Chondrocyte (in vitro differentiated cells): ENCODE results near the gene CCR5AS. TPM values are rescaled to one million over a fixed set of nuclear protein-coding genes. Genes with fewer than 3 reads are reported as not detected.

Experiments used
- DNase-seq: peaks from one replicate; pipeline ENCODE4 v3.0.0; 2021; ENCODE audit warnings: mixed read lengths, low spot score
- H3K27ac Mint-ChIP-seq: one replicate; pipeline ENCODE4 v1.8.0; 2021; ENCODE audit warnings: mild to moderate bottlenecking, moderate library complexity, mixed read lengths; ENCODE audit not compliant: unreplicated experiment
- H3K27me3 Mint-ChIP-seq: 2 replicates; pipeline ENCODE4 v1.8.0; 2021; ENCODE audit warnings: low read depth, mixed read lengths
- H3K36me3 Mint-ChIP-seq: 2 replicates; pipeline ENCODE4 v1.8.0; 2021; ENCODE audit warnings: low read depth, mixed read lengths
- H3K4me1 Mint-ChIP-seq: 2 replicates; pipeline ENCODE4 v1.8.0; 2021; ENCODE audit warnings: low read depth, mild to moderate bottlenecking, mixed read lengths
- H3K4me3 Mint-ChIP-seq: one replicate; pipeline ENCODE4 v1.8.0; 2021; ENCODE audit warnings: mild to moderate bottlenecking, moderate library complexity, mixed read lengths; ENCODE audit not compliant: unreplicated experiment
- H3K9me3 Mint-ChIP-seq: 2 replicates; pipeline ENCODE4 v1.8.0; 2021; ENCODE audit warnings: low read depth, mixed read lengths
- CTCF ChIP-seq: fragments of 200-600 bp; sonication (generic); IDR thresholded peaks from 2 replicates; pipeline ENCODE4 v1.5.0; 2021; ENCODE audit warnings: antibody characterized with exemption, mild to moderate bottlenecking, moderate library complexity
- total RNA-seq: library from RNA; stranded (reverse); gene quantifications from 3 replicates; pipeline ENCODE4 v1.2.1, GENCODE V29; 2021

CCR5AS gene

GRCh38 chr3:46321461-46322104 is 85.3 kb downstream of the CCR5AS start:
- H3K36me3 Mint-ChIP-seq = no peaks in the 10 kb centered on the region
- no peaks in the 10 kb centered on the region for H3K4me1 Mint-ChIP-seq
- peaks cover 4% of the 10 kb centered on the region for H3K9me3 Mint-ChIP-seq
- H3K27ac Mint-ChIP-seq = no peak overlapping the region
- no peak overlapping the region for H3K4me3 Mint-ChIP-seq
- DNase-seq = no peak
- no peak for TF ChIP-seq CTCF
- H3K27me3 Mint-ChIP-seq = peaks cover 34% of the 10 kb centered on the region

GRCh38 chr3:46318207-46318927 is 88.5 kb downstream of the CCR5AS start:
- no peak overlapping the region for H3K4me3 Mint-ChIP-seq
- DNase-seq = no peak
- H3K27ac Mint-ChIP-seq = no peak overlapping the region
- H3K27me3 Mint-ChIP-seq = peaks cover 34% of the 10 kb centered on the region
- TF ChIP-seq CTCF = no peak
- H3K36me3 Mint-ChIP-seq = no peaks in the 10 kb centered on the region
- no peaks in the 10 kb centered on the region for H3K4me1 Mint-ChIP-seq
- peaks cover 4% of the 10 kb centered on the region for H3K9me3 Mint-ChIP-seq

- peaks cover 4% of the 10 kb centered on the region for H3K9me3 Mint-ChIP-seq
- no peak for DNase-seq
- no peaks in the 10 kb centered on the region for H3K4me1 Mint-ChIP-seq
- no peak overlapping the region for H3K4me3 Mint-ChIP-seq
- H3K36me3 Mint-ChIP-seq = no peaks in the 10 kb centered on the region
- TF ChIP-seq CTCF = no peak
- no peak overlapping the region for H3K27ac Mint-ChIP-seq
- peaks cover 24% of the 10 kb centered on the region for H3K27me3 Mint-ChIP-seq
These were observed 90.7 kb downstream of the CCR5AS start for GRCh38 chr3:46316206-46316605.

- Mint-ChIP-seq H3K36me3 (no peaks in the 10 kb centered on the region), H3K9me3 (peaks cover 4% of the 10 kb centered on the region), H3K4me1 (no peaks in the 10 kb centered on the region), H3K27ac (no peak overlapping the region), H3K27me3 (peaks cover 23% of the 10 kb centered on the region), H3K4me3 (no peak overlapping the region)
- TF ChIP-seq CTCF = no peak
- DNase-seq = no peak
These were observed 92.3 kb downstream of the CCR5AS start for GRCh38 chr3:46314517-46314916.

Other genes with a start within 250 kb of the CCR5AS start
- gene CCR1, start 198.8 kb downstream of the CCR5AS start, total RNA-seq = not detected in 3 replicates
- not detected in 3 replicates for gene CCR3, start 164.6 kb downstream of the CCR5AS start, total RNA-seq
- gene CCR2, start 53.0 kb downstream of the CCR5AS start, total RNA-seq = not detected in 3 replicates
- not detected in 3 replicates for gene CCR5, start 36.1 kb downstream of the CCR5AS start, total RNA-seq
- not detected in 3 replicates for gene CCRL2, start 193 bp upstream of the CCR5AS start, total RNA-seq
- gene LTF, start 57.8 kb upstream of the CCR5AS start, total RNA-seq = not detected in 3 replicates
- not detected in 3 replicates for gene RTP3, start 90.9 kb upstream of the CCR5AS start, total RNA-seq
- 0.46 to 2.2 TPM (median 1.9 TPM) in 3 replicates for gene LRRC2, start 159.2 kb upstream of the CCR5AS start, total RNA-seq
- not detected in 3 replicates for gene FAM240A, start 205.5 kb upstream of the CCR5AS start, total RNA-seq